ENCODE results near the gene HYAL3. TPM values are rescaled to one million over a fixed set of nuclear protein-coding genes. Genes with fewer than 3 reads are reported as not detected.
A peak's percentile ranks its signal among the peaks of the same experiment; 100 is the strongest.
"Not testable (repeated sequence)": the region's sequence is repeated elsewhere in the genome, so short reads cannot be mapped to it uniquely, and the experiment has no call there.

The HYAL3 gene
- total and polyA plus RNA-seq, 7 experiments from 2014 or later: 2.3 to 10.7 (median 3.6) TPM

DNA sequence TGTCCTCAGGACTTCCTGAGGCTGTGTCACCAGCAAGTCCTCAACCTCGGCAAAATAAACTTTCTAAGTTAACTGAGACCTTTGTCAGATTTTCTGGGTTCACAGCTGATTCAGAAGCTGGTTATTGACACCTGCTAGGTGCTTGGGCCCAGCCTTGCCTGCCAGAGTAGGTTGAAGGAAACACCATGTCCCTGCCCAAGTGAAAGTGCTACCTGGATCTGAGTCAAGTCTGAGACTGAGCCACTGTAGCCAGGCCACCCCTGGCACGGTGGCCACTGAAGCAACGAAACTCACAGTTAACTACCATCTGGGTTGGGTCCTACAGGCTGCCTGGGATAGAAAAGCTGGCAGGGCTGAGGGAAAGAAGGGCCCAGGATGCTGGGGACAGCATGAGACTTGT, 15.1 kb upstream of the HYAL3 start:
- Histone ChIP-seq H3K4me1 (ENCODE audit: control insufficient read depth in 2 of 2, insufficient read depth in 2 of 2, low read length in 2 of 2) (peaks cover 8 to 15% of the 10 kb centered on the region in 2 donors), H3K4me3 (ENCODE audit: low read length) (no peak overlapping the region), H3K9me3 (ENCODE audit: control insufficient read depth in 2 of 3, low read length in 3 of 3) (no peaks in the 10 kb centered on the region), H3K36me3 (ENCODE audit: control insufficient read depth in 2 of 3, insufficient read depth in 3 of 3, low read length in 3 of 3) (no peaks in the 10 kb centered on the region), H3K27ac (ENCODE audit: low read depth, low read length) (no peak overlapping the region), H3K27me3 (ENCODE audit: control insufficient read depth in 2 of 2, insufficient read depth in 2 of 2, low read length in 2 of 2) (no peaks in the 10 kb centered on the region)
- Mint-ChIP-seq H3K9me3 (no peaks in the 10 kb centered on the region), H3K4me1 (peaks cover 9 to 25% (median 19%) of the 10 kb centered on the region in 7 donors), H3K4me3 (no peak overlapping the region), H3K27me3 (no peaks in the 10 kb centered on the region), H3K27ac (peak overlapping the region in 5 of 9 donors; percentile 13 to 67 (median 52)), H3K36me3 (peaks cover 0 to 11% (median 4%) of the 10 kb centered on the region in 5 donors)
- intact Hi-C loops (cut with micrococcal nuclease): no loop called here
- ATAC-seq (no peak), DNase-seq (no peak)
- POLR2A ChIA-PET: interaction anchor here (0.6 to 1.0 kb wide), 2 partner anchors 14 to 302 kb away, joined by 3 to 4 read pairs; partner anchors contain the start of gene TUSC2
- CTCF ChIA-PET: no interaction called here

DNA sequence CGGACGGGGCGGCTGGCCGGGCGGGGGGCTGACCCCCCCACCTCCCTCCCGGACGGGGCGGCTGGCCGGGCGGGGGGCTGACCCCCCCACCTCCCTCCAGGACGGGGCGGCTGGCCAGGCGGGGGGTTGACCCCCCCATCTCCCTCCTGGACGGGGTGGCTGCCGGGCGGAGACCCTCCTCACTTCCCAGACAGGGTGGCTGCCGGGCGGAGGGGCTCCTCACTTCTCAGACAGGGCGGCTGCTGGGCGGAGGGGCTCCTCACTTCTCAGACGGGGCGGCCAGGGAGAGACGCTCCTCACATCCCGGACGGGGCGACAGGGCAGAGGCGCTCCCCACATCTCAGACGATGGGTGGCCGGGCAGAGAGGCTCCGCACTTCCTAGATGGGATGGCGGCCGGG, 12.8 kb upstream of the HYAL3 start:
- H3K4me1 Mint-ChIP-seq: peaks cover 8 to 13% (median 9%) of the 10 kb centered on the region in 7 donors
- H3K27me3 ChIP-seq (ENCODE audit: control insufficient read depth in 2 of 2, insufficient read depth in 2 of 2, low read length in 2 of 2); H3K27ac Mint-ChIP-seq; H3K4me1 ChIP-seq (ENCODE audit: control insufficient read depth in 2 of 2, insufficient read depth in 2 of 2, low read length in 2 of 2); CTCF ChIA-PET; H3K9me3 ChIP-seq (ENCODE audit: control insufficient read depth in 2 of 3, low read length in 3 of 3); H3K27ac ChIP-seq (ENCODE audit: low read depth, low read length); H3K27me3 Mint-ChIP-seq; POLR2A ChIA-PET; ATAC-seq; H3K9me3 Mint-ChIP-seq; H3K4me3 ChIP-seq (ENCODE audit: low read length); H3K36me3 ChIP-seq (ENCODE audit: control insufficient read depth in 2 of 3, insufficient read depth in 3 of 3, low read length in 3 of 3); DNase-seq; intact Hi-C loops (cut with micrococcal nuclease); H3K4me3 Mint-ChIP-seq: not testable (repeated sequence)
- H3K36me3 Mint-ChIP-seq: peaks cover 0 to 11% (median 4%) of the 10 kb centered on the region in 5 donors

DNA sequence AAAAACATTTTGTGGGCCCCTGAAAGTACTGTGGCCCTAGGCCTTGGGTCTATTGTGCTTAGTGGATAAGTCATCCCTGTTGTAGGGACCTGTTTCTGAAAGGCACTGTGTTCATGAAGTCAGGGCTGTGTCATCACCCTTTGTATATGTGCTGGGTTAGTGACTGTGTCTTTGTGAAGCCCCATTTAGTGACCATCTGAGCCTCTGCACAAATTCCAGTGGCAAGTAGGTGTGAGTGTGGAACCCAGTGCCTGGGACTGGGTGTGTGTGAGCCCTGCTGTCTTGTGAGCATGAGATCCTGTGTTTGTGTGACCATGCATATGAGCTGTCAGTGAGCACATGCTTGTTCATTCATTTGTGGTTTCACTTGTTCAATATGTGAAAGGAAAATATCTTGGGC, 5.4 kb upstream of the HYAL3 start:
- Histone ChIP-seq H3K4me3 (ENCODE audit: low read length) (no peak overlapping the region), H3K27ac (ENCODE audit: low read depth, low read length) (no peak overlapping the region), H3K27me3 (ENCODE audit: control insufficient read depth in 2 of 2, insufficient read depth in 2 of 2, low read length in 2 of 2) (no peaks in the 10 kb centered on the region), H3K36me3 (ENCODE audit: control insufficient read depth in 2 of 3, insufficient read depth in 3 of 3, low read length in 3 of 3) (no peaks in the 10 kb centered on the region), H3K9me3 (ENCODE audit: control insufficient read depth in 2 of 3, low read length in 3 of 3) (no peaks in the 10 kb centered on the region), H3K4me1 (ENCODE audit: control insufficient read depth in 2 of 2, insufficient read depth in 2 of 2, low read length in 2 of 2) (peaks cover 9% of the 10 kb centered on the region in 2 donors)
- ChIA-PET CTCF (interaction anchor here (0.8 kb wide), 1 partner anchor 17 kb away, joined by 3 read pairs; no protein-coding TSS in a partner anchor), POLR2A (interaction anchor here (0.6 to 1.2 kb wide), 2 partner anchors 33 to 1744 kb away, joined by 3 to 4 read pairs; no protein-coding TSS in a partner anchor)
- H3K27me3 Mint-ChIP-seq: no peaks in the 10 kb centered on the region
- peaks cover 0 to 4% (median 0%) of the 10 kb centered on the region in 5 donors for H3K36me3 Mint-ChIP-seq
- no peak overlapping the region for H3K4me3 Mint-ChIP-seq
- H3K9me3 Mint-ChIP-seq: peaks cover 0 to 3% (median 0%) of the 10 kb centered on the region in 11 donors
- DNase-seq (no peak), ATAC-seq (no peak)
- H3K27ac Mint-ChIP-seq: no peak overlapping the region
- intact Hi-C loops (cut with micrococcal nuclease): no loop called here
- peaks cover 7 to 16% (median 10%) of the 10 kb centered on the region in 7 donors for H3K4me1 Mint-ChIP-seq

DNA sequence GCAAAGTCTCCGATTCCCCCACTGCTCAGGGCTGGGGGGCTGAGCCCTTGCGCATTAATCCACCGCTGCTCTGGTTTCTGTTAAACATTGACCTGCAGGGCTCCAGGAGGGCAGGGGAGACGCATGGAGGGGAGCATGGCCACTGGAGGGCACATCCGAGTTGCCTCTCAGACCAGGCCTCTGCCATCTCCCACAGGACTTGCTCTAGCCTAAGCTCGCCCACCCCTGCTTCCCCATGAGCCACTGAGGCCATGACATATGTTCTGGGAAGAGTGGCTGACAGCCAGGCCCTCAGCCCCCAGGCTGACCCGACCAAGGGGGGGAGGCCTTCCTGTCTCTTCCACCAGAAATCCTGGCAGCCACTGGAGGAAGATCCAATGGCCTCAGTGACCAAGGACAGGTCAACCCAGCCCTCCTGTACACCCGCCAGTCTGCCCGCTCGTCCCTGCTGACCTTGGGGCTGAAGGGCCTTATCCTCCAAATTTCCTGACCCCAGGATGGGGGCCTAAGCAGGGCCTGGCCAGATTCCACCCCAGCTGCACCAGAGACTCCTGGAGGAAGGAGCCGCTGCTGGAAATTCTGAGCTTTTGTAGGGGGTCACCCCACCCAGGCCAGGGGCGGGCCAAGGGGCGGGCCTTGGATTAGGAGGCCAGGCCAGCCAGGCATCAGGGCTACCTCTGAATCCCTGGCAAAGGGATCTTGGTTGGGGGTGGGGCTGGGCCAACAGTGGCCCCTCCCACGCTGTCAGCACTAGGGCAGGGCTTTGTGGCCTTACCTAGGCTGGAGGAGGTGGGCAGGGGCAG, 4.0 kb upstream of the HYAL3 start, which contains the start of gene HYAL1:
Gene HYAL1, minus strand, starts transcription at position 562 of the 803 bp plus-strand sequence. CDS start 618 bp downstream, outside the sequence.
- H3K4me1 Mint-ChIP-seq: peaks cover 10 to 22% (median 17%) of the 10 kb centered on the region in 7 donors
- no peaks in the 10 kb centered on the region for H3K27me3 ChIP-seq (ENCODE audit: control insufficient read depth in 2 of 2, insufficient read depth in 2 of 2, low read length in 2 of 2)
- H3K4me3 ChIP-seq (ENCODE audit: low read length): no peak within 1 kb of the TSS
- ATAC-seq (no peak), DNase-seq (no peak)
- H3K36me3 ChIP-seq (ENCODE audit: control insufficient read depth in 2 of 3, insufficient read depth in 3 of 3, low read length in 3 of 3): no peaks in the 10 kb centered on the region
- POLR2A ChIA-PET: interaction anchor here (1.0 to 1.2 kb wide), 2 partner anchors 10 to 34 kb away, joined by 3 read pairs; no protein-coding TSS in a partner anchor
- peaks cover 0 to 2% (median 0%) of the 10 kb centered on the region in 5 donors for H3K36me3 Mint-ChIP-seq
- peaks cover 13 to 16% of the 10 kb centered on the region in 2 donors for H3K4me1 ChIP-seq (ENCODE audit: control insufficient read depth in 2 of 2, insufficient read depth in 2 of 2, low read length in 2 of 2)
- CTCF ChIA-PET: no interaction called here
- no peaks in the 10 kb centered on the region for H3K9me3 ChIP-seq (ENCODE audit: control insufficient read depth in 2 of 3, low read length in 3 of 3)
- intact Hi-C loops (cut with micrococcal nuclease): no loop called here
- no peak within 1 kb of the TSS for H3K4me3 Mint-ChIP-seq
- no peak within 1 kb of the TSS for H3K27ac ChIP-seq (ENCODE audit: low read depth, low read length)
- no peaks in the 10 kb centered on the region for H3K27me3 Mint-ChIP-seq
- H3K9me3 Mint-ChIP-seq: peaks cover 0 to 3% (median 0%) of the 10 kb centered on the region in 11 donors
- peak within 1 kb of the TSS in 2 of 9 donors; percentile 51 to 83 for H3K27ac Mint-ChIP-seq

DNA sequence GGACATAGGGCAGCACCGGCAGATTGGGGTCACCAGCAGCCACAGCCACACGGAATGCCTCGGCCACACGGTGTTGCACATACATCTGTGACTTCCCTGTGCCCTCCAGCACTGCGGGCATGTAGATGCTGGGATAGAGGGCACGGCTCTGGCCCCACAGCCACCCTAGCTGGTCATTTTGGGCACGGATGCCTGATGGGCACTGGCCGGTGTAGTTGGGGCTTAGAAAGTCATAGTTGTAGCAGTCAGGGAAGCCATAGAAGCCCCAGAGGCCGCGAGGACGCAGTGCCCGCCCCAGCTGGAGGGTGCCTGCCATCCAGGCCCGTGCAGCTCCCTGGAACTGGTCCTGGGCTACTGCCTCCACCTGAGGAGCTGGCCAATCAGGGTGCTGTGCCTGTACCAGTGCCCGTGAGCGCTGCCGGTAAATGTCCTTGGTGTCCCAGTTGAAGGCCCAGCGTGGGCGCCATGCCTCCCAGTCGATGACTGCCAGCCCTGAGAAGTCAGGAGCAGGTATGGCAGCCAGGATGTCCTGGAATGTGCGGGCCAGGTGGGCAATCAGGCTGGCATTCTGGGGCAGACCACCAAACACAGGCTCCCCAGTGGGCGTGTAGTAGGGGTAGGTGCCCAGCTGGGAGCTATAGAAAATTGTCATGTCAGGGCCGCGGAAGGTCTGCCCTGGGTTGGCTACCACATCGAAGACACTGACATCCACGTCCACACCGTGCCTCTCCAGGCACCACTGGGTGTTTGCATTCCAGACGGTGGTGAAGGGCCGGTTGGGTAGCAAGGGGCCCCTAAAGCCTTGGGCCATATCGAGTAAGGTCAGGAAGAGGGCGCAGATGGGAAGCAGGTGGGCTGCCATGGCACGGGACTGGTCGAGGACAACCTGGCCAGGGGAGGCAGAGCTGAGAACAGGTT, 3.1 kb upstream of the HYAL3 start:
- DNase-seq (no peak), ATAC-seq (no peak)
- peak overlapping the region in 3 of 9 donors; percentile 4 to 36 (median 9) for H3K27ac Mint-ChIP-seq

DNA sequence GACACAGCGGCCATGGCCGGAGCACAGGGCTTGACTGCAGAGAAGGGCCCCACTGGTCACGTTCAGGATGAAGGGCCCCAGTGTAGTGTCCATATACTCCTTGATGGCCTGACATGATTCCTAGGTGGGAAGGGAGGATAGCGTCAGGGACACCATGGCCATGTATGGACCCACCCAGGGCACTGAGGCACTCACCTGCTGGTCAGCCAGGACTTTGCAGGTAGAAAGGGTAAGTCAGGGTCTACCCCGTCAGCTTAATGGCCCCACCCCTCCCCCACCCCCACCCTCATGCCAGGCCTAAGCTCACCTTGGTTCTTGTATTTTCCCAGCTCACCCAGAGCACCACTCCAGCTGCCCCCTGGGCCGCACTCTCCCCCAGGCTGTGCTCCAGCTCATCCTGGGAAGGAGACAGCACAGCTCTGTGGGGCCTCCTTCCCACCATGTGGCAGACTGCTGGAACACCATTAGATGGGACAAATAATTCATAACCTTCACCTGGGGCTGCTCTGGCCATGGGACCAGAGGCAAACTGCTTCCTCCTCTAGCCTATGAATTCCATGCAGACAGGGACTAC, 1.6 kb upstream of the HYAL3 start:
- H3K4me1 Mint-ChIP-seq: peaks cover 12 to 36% (median 22%) of the 10 kb centered on the region in 7 donors
- POLR2A ChIA-PET: interaction anchor here (3.9 to 4.8 kb wide), 2 partner anchors 26 to 36 kb away, joined by 31 to 41 read pairs; partner anchors contain the start of gene TUSC2
- H3K27me3 Mint-ChIP-seq: no peaks in the 10 kb centered on the region
- Histone ChIP-seq H3K27me3 (ENCODE audit: control insufficient read depth in 2 of 2, insufficient read depth in 2 of 2, low read length in 2 of 2) (no peaks in the 10 kb centered on the region), H3K27ac (ENCODE audit: low read depth, low read length) (peak overlapping the region; percentile 86), H3K4me1 (ENCODE audit: control insufficient read depth in 2 of 2, insufficient read depth in 2 of 2, low read length in 2 of 2) (peaks cover 19 to 20% of the 10 kb centered on the region in 2 donors), H3K9me3 (ENCODE audit: control insufficient read depth in 2 of 3, low read length in 3 of 3) (no peaks in the 10 kb centered on the region), H3K4me3 (ENCODE audit: low read length) (no peak overlapping the region), H3K36me3 (ENCODE audit: control insufficient read depth in 2 of 3, insufficient read depth in 3 of 3, low read length in 3 of 3) (peaks cover 0 to 7% (median 0%) of the 10 kb centered on the region in 3 experiments)
- CTCF ChIA-PET: no interaction called here
- no peak for DNase-seq
- H3K9me3 Mint-ChIP-seq: no peaks in the 10 kb centered on the region
- ATAC-seq: no peak
- peak overlapping the region in 8 of 9 donors; percentile 32 to 100 (median 97) for H3K27ac Mint-ChIP-seq
- H3K4me3 Mint-ChIP-seq: peak overlapping the region; percentile 38 to 99 (median 92)
- intact Hi-C loops (cut with micrococcal nuclease): no loop called here
- H3K36me3 Mint-ChIP-seq: peaks cover 0 to 1% (median 0%) of the 10 kb centered on the region in 5 donors

More for the DNA sequence above, 3.1 kb upstream of the HYAL3 start:
- CTCF ChIA-PET: interaction anchor here (0.6 kb wide), 1 partner anchor 31 kb away, joined by 3 read pairs; no protein-coding TSS in a partner anchor
- H3K36me3 Mint-ChIP-seq: no peaks in the 10 kb centered on the region
- peak overlapping the region in 1 of 10 donors; percentile 12 for H3K4me3 Mint-ChIP-seq
- H3K36me3 ChIP-seq (ENCODE audit: control insufficient read depth in 2 of 3, insufficient read depth in 3 of 3, low read length in 3 of 3): peaks cover 0 to 2% (median 0%) of the 10 kb centered on the region in 3 experiments
- H3K9me3 ChIP-seq (ENCODE audit: control insufficient read depth in 2 of 3, low read length in 3 of 3): no peaks in the 10 kb centered on the region
- no peaks in the 10 kb centered on the region for H3K27me3 Mint-ChIP-seq
- H3K27me3 ChIP-seq (ENCODE audit: control insufficient read depth in 2 of 2, insufficient read depth in 2 of 2, low read length in 2 of 2): no peaks in the 10 kb centered on the region
- POLR2A ChIA-PET: interaction anchor here (0.6 to 4.8 kb wide), 4 partner anchors 10 to 112 kb away, joined by 3 to 41 read pairs (median 3); no protein-coding TSS in a partner anchor
- H3K9me3 Mint-ChIP-seq: peaks cover 0 to 3% (median 0%) of the 10 kb centered on the region in 11 donors
- no peak overlapping the region for H3K27ac ChIP-seq (ENCODE audit: low read depth, low read length)
- no peak overlapping the region for H3K4me3 ChIP-seq (ENCODE audit: low read length)
- H3K4me1 ChIP-seq (ENCODE audit: control insufficient read depth in 2 of 2, insufficient read depth in 2 of 2, low read length in 2 of 2): peaks cover 19 to 20% of the 10 kb centered on the region in 2 donors
- H3K4me1 Mint-ChIP-seq: peaks cover 12 to 31% (median 21%) of the 10 kb centered on the region in 7 donors
- intact Hi-C loops (cut with micrococcal nuclease): no loop called here
